K562 (cell line): ENCODE measurements around the gene ALG8. TPM values are rescaled to one million over a fixed set of nuclear protein-coding genes. Genes with fewer than 3 reads are reported as not detected.

Experiments used
- HMGXB4 ChIP-seq: sonication (generic); formaldehyde crosslinking; IDR thresholded peaks from 2 replicates; pipeline ENCODE4 v1.8.1; 2023; ENCODE audit warnings: mild to moderate bottlenecking, missing genetic modification reagents
- IFI16 ChIP-seq: fragments of 250-450 bp; sonication (Bioruptor Pico); IDR thresholded peaks from 2 replicates; pipeline ENCODE4 v2.1.2; 2022; ENCODE audit warnings: mild to moderate bottlenecking, inconsistent platforms
- LEF1 ChIP-seq: fragments of 450-650 bp; IDR thresholded peaks from 2 replicates; pipeline ENCODE4 v1.6.1; 2016; ENCODE audit warnings: mild to moderate bottlenecking
- MAX ChIP-seq: sonication (generic); formaldehyde crosslinking; IDR thresholded peaks from 2 replicates; pipeline ENCODE4 v1.9.0; 2022; ENCODE audit warnings: mild to moderate bottlenecking, missing genetic modification reagents
- NR2C2 ChIP-seq, 2 experiments: fragments of 200-800 bp in 1 of 2; sonication (Bioruptor generic) in 1 of 2; sonication (generic) in 1 of 2; formaldehyde crosslinking in 1 of 2; IDR thresholded peaks; 2 replicates each; pipeline versions ENCODE4 v1.6.1 to v1.8.0; 2016 to 2022; ENCODE audit warnings: mild to moderate bottlenecking in 1 of 2, missing compliant biosample characterization in 1 of 2, missing genetic modification characterization in 1 of 2, missing genetic modification reagents in 1 of 2
- RAD21 ChIP-seq, 2 experiments: fragments of 250-450 bp in 1 of 2; fragments of 450-650 bp in 1 of 2; sonication (Bioruptor Pico) in 1 of 2; formaldehyde crosslinking in 1 of 2; IDR thresholded peaks in 1 of 2; conservative IDR thresholded peaks in 1 of 2; 2 replicates each; pipeline versions ENCODE4 v1.4.0 to v1.8.0; 2020 to 2022; ENCODE audit warnings: mild to moderate bottlenecking in 2 of 2, moderate library complexity in 1 of 2
- TCF3 ChIP-seq: sonication (generic); formaldehyde crosslinking; IDR thresholded peaks from 2 replicates; pipeline ENCODE4 v1.4.0; 2020; ENCODE audit warnings: mild to moderate bottlenecking, missing genetic modification reagents
- ZNF507 ChIP-seq: conservative IDR thresholded peaks from 2 replicates; pipeline ENCODE4 v1.6.1; 2017; ENCODE audit warnings: missing genetic modification characterization, missing compliant biosample characterization
- ZNF75A ChIP-seq: fragments of 450-650 bp; formaldehyde crosslinking; IDR thresholded peaks from 2 replicates; pipeline ENCODE4 v1.4.0; 2020; ENCODE audit warnings: mild to moderate bottlenecking
- polyA plus RNA-seq, 8 experiments: library from polyadenylated mRNA; depleted of rRNA in 4 of 8; stranded (reverse) in 5 of 8; unstranded in 3 of 8; fragments of >200 nt; fragmentation: Nextera tagmentation in 2 of 8; fragmentation: Illumina TruSeq in 1 of 8; extraction: Ambion mirVana in 2 of 8; extraction: Trizol in 1 of 8; gene quantifications; 2 replicates each; pipeline versions ENCODE4 v1.2.1 to v1.2.3, GENCODE V29; 2011 to 2014; ENCODE audit warnings: inconsistent platforms in 1 of 8, missing spikeins in 1 of 8
- total RNA-seq, 7 experiments: library from RNA; depleted of rRNA in 6 of 7; stranded (reverse); fragments of >200 nt in 6 of 7; fragmentation: Illumina TruSeq in 2 of 7; extraction: Trizol in 2 of 7; gene quantifications; 2 replicates each; pipeline versions ENCODE4 v1.2.1 to v1.2.3, GENCODE V29; 2011 to 2021; ENCODE audit warnings: low replicate concordance in 1 of 7

ALG8 gene
- total and polyA plus RNA-seq, 9 of the 15 experiments (the other 6 are each of a cell fraction or from before 2014, with no cell fraction given), result 59.3 to 189 (median 106) TPM

- no peak for TF ChIP-seq RAD21 (CRISPR knock-in tag; conservative IDR thresholded peaks at IDR 0.05 in 1 of 2, IDR thresholded peaks at IDR 0.05 in 1 of 2)
- TF ChIP-seq HMGXB4 (CRISPR knock-in tag), result no peak
- no peak for TF ChIP-seq ZNF507 (tag)
- 0 out of 2 replicates have a peak, but pooled peaks have one; percentile 11 for TF ChIP-seq MAX (CRISPR knock-in tag)
- TF ChIP-seq TCF3 (CRISPR knock-in tag), result peak; percentile 64
- TF ChIP-seq LEF1, result 0 out of 2 replicates have a peak, but pooled peaks have one; percentile 45
- no peak for TF ChIP-seq ZNF75A (CRISPR knock-in tag)
- TF ChIP-seq IFI16 (CRISPR knock-in tag), result 0 out of 2 replicates have a peak, but pooled peaks have one; percentile 9
- TF ChIP-seq NR2C2 (CRISPR knock-in tag; IDR thresholded peaks at IDR 0.05), result no peak
- 0 out of 2 replicates have a peak, but pooled peaks have one; percentile 13 for TF ChIP-seq NR2C2 (tag; IDR thresholded peaks at IDR 0.05)
Measured at GRCh38 chr11:78166855-78167469, 27.5 kb upstream of the ALG8 start (continued).
